HEK293T (cell line): ENCODE measurements around the gene DESI1.
"Not testable (repeated sequence)": the region's sequence is repeated elsewhere in the genome, so short reads cannot be mapped to it uniquely, and the experiment has no call there.

Experiments used
- ARNT ChIP-seq: fragments of 450-650 bp; IDR thresholded peaks from 2 replicates; pipeline ENCODE4 v1.6.1; 2017; ENCODE audit warnings: mild to moderate bottlenecking
- CTBP1 ChIP-seq: fragments of 450-650 bp; IDR thresholded peaks from 2 replicates; pipeline ENCODE4 v1.6.1; 2016; ENCODE audit warnings: borderline replicate concordance
- ELF4 ChIP-seq: fragments of 450-650 bp; IDR thresholded peaks from 2 replicates; pipeline ENCODE4 v1.6.1; 2017; ENCODE audit warnings: antibody characterized with exemption
- FOXA1 ChIP-seq: fragments of 450-650 bp; IDR thresholded peaks from 2 replicates; pipeline ENCODE4 v1.6.1; 2016; ENCODE audit warnings: mild to moderate bottlenecking
- FOXM1 ChIP-seq: fragments of 450-650 bp; IDR thresholded peaks from 2 replicates; pipeline ENCODE4 v1.6.1; 2017; ENCODE audit warnings: mild to moderate bottlenecking, borderline replicate concordance
- LEF1 ChIP-seq: fragments of 450-650 bp; IDR thresholded peaks from 2 replicates; pipeline ENCODE4 v1.6.1; 2017; ENCODE audit warnings: mild to moderate bottlenecking, borderline replicate concordance
- SP1 ChIP-seq: fragments of 450-650 bp; IDR thresholded peaks from 2 replicates; pipeline ENCODE4 v1.6.1; 2017
- TARDBP ChIP-seq: fragments of 450-650 bp; IDR thresholded peaks from 2 replicates; pipeline ENCODE4 v1.6.1; 2016

GRCh38 chr22:41558241-41558630, 62.6 kb downstream of the DESI1 start:
- not testable (repeated sequence) for TF ChIP-seq CTBP1, FOXA1, ARNT, FOXM1, TARDBP, SP1, LEF1, ELF4
